Stimulated activated CD8-positive, alpha-beta memory T cell treated with anti-CD3 and anti-CD28 coated beads, Interleukin-12 subunit alpha, Interleukin-12 subunit beta, amount 100 ng/mL, for 24 hours (primary cell): Measurements from ENCODE around the gene PPARG.
"Not testable (repeated sequence)": the region's sequence is repeated elsewhere in the genome, so short reads cannot be mapped to it uniquely, and the experiment has no call there.

Experiments
- DNase-seq: peaks from one replicate; pipeline ENCODE4 v3.0.0-alpha.2; 2020; ENCODE audit errors: extremely low read depth

PPARG gene

GRCh38 chr3:12379640-12380429 is 91.0 kb downstream of the PPARG start:
- DNase-seq = no peak

DNA sequence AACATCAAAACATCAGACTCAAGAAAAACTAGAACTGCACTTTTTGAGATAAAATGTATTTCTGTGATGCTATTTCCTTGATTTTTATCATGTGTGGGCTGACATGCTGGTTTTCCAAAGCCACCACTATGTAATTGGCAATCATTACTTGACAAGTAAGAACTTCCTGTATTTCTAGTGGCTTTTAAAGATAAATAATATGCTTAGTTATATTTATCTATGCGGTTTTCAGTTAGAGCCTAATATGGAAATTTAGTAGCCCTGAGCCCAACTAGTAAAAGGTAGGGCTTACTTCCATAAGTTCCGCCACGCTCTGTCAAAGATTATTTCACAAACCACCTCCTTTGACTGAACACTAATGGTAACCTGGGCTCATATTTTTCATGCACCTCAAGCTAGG is 91.6 kb downstream of the PPARG start:
- no peak for DNase-seq

- DNase-seq = no peak
These were observed 92.3 kb downstream of the PPARG start for GRCh38 chr3:12381199-12381598.

DNA sequence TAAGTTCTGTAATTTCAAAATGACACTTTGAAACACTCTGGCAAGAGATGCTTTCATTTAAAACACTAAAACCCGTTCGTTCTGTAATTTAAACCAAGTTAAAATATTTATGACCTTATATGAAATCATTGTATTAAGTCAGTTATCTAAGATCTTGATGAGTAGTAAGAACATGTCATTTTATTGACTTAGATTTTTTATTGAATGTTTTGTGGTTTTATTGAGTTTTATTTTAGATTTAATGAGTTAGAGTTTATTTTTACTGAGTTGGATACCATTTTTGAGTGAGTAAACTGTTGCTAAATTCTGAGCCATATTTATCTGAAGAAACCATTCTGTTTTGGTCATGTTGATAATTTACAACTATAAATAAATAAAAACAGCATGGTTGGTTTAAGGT is 94.3 kb downstream of the PPARG start:
- DNase-seq = no peak

DNA sequence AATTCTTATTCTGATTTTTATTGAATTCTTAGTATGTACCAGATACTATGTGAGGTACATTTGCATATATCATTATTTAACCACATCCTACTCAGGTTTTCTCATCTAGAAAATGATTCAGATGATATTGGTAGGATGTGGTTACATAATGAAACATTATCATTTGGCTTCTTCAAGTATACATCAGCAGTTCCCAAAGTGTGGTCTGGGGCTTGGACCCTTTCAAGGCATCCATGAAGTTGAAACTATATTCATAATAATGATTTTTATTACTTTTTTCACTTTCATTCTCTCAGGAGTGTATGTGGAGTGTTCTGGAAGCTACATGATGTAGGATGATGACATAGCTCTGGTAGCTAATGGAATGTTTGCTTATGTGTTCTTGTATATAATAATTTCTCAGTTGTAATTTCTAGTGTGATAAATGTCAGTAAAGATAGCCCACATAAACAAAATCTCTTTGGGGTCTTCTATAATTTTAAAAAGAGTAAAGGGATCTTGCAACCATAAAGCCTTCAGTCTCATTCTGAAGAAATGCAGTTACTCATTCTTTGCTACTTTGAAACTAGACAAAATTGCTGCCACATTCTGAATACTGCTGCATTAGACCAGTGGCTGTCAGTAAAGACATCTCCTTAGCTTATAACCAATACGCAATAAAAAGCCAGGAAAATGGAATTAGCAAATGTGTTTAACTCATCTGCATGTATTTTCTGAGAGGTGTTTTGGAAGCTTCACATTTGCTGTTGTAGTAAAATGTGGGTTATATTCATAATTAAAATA is 95.8 kb downstream of the PPARG start:
- DNase-seq = no peak

DNA sequence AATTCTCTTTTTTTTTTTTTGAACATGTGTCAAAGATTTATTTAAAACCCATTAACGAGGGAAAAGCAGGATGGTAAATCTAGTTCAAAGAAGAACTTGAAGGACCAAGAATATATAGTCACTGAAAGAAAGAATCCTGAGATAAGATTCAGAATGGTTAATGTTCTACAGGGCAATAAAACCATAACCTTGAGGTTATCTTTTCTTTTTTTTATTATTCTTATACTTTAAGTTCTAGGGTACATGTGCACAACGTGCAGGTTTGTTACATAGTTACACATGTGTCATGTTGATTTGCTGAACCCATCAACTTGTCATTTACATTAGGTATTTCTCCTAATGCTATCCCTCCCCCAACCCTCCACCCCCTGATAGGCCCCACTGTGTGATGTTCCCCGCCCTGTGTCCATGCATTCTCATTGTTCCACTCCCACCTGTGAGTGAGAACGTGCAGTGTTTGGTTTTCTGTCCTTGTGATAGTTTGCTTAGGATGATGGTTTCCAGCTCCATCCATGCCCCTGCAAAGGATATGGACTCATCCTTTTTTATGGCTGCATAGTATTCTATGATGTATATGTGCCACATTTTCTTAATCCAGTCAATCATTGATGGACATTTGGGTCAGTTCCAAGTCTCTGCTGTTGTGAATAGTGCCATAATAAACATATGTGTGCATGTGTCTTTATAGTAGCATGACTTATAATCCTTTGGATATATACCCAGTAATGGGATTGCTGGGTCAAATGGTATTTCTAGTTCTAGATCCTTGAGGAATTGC is 97.8 kb downstream of the PPARG start:
- DNase-seq = not testable (repeated sequence)

DNA sequence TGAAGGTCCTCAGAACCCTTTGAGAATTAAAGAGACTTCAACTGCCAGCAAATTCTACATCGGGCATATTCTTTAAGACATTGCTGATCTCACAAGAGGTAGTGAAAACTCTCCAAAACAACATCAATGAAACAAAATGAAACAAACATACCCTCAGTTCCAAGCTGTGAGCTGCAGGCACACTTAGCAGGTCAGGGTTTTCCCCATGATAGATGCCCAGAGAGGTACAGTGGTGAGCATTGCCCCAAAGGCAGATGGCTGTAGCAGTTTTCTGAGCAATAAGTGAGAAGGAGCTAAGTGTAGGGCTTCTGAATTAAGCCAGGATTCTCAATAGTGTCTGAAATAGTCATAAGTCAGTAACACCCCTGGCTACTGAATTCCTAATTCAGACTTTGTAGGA is 99.3 kb downstream of the PPARG start:
- DNase-seq = no peak

- no peak for DNase-seq
These were observed 103.4 kb downstream of the PPARG start for GRCh38 chr3:12392101-12392878.

- no peak for DNase-seq
These were observed 105.0 kb downstream of the PPARG start for GRCh38 chr3:12393894-12394293.

DNA sequence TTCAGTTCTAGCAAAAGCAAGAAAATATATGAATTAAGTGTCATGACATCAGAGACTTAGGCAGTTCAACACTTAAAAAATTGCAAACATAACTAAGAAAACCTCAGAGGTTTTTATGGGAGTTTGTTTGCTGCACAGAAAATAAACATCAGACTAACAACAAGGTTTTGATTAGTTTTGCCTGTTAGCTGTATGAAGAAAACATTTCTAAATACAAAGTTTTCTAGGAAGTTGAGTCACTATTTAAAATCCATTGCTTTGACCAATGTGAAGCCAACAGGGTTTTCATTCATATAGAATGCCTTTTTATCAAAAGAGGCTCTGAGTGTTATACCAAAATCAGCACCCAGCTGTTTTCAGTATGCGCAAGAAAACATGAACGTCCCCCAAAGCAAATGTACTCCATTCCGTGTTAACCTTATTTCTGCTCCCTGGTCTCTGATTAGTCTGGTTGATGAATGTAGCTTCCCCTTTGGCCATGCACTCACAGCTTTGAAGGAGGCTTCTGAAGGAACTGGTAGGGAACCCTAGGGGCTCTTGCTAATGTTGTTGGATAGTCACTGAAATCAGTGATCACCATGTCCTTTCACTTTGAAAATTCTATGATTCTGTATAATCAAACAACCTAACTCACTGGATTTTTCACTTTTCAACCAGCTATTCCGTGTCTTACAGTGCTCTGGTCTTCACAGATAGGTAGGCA is 105.8 kb downstream of the PPARG start:
- DNase-seq = no peak

DNA sequence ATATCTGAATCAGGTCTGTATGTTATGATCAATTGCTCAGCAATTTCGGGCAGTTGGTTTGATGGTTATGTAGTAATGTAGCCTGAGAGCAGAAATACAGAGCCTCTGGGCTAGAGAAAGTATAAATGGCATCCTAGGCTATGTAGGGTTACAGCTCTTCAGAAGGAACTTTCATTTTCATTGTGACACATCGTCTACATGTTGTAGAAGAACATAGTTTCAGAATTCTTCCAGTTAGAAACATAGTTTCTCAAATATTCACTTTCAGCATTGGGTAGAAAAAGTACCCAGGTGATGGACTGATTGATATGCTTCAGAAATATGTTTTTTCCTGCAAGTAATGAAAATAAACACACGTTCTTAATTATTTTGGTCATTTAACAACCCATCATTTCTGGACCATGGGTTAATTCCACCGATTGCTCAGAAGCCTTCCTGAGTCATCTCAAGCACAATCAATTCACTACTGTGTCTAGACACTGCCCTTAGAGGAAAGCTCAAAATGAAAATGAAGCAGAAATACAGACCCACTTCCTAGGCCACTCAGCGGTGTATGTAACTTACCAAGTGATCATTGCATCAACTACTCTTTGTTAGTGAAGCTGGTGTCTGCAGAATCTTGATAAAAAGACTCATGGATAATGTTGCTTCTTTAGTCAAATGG is 106.6 kb downstream of the PPARG start:
- no peak for DNase-seq

DNA sequence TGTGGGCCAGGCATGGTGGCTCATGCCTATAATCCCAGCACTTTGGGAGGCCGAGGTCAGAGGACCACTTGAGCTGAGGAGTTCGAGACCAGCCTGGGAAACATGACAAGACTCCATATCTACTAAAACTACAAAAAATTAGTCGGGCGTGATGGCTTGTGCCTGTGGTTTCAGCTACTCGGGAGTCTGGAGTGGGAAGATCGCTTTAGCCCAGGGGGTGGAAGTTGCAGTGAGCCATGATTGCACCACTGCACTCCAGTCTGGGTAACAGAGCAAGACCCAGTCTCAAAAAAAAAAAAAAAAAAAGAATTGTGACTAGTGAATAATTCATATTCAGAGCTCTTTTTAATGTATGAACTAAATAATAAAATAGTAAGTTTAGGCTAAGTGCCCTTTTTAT is 107.6 kb downstream of the PPARG start:
- DNase-seq = no peak

- no peak for DNase-seq
These were observed 110.4 kb downstream of the PPARG start for GRCh38 chr3:12399226-12399625.

- DNase-seq = no peak
These were observed 111.8 kb downstream of the PPARG start for GRCh38 chr3:12400616-12401194.

GRCh38 chr3:12401208-12401607 is 112.3 kb downstream of the PPARG start:
- no peak for DNase-seq

DNA sequence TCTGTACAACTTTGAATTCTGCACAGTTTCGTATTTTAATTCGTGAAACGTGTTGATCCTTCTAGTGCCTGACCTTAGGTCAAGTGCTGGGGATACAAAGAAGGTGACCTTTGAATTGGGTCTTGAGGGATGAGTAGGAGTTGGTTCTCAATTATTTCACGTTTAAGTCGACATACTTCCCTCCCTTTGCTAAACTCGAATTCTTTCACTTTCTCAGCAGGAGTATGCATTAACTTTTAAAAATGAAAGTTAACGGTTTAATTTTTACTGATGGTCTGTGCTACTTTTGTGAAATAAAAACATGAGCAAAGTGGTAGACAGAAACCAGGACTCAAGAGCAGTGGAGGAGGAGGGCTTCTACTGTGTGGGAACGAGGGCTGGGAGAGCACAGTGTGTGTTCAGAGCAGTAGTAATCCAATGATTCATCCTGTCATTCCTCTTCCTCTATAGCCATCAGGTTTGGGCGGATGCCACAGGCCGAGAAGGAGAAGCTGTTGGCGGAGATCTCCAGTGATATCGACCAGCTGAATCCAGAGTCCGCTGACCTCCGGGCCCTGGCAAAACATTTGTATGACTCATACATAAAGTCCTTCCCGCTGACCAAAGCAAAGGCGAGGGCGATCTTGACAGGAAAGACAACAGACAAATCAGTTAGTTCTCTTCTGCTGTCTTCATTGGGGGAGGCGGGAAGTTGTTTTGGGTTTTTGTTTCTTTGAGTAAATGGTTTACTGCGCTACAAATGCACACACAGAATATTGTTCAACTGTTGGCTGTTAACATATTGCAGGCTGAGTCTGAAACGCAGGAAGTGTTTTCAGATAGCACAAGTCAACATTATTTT is 116.8 kb downstream of the PPARG start:
- no peak for DNase-seq

DNA sequence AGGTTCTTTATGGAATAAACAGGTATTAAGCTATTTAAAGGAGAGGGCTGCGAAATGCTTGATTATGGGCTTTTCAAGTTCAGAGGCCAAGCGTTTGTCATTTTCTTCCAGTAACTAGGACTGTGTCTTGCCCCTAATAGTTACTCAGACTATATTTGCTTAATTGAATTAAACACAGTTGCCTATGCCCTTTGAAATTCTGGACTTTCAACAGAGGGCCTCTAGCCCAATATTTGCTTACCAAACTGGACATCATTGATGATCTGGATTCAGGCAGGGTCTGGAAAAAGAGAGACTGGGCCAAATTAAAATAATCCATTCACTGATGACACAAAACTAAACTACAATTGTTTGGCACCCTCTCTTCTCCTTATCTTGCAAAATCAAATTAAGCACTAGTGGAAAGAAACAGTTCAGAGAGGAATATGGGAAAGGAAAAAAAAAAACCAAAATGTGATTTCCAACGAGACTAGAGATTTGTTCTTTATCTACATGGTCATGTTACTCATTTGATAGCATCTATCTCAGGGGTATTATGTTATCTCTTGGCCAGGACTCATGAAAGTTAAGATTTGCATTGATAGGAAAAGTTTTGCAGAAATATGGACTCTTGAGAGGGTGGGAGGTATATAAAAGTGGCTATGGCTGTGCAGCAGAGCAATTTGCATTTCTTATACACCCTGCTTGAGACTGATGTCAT is 120.3 kb downstream of the PPARG start:
- DNase-seq = no peak
